A549 (cell line): Measurements from ENCODE around the gene DMRTC2.

Experiments
- ATOH8 ChIP-seq: fragments of 250-450 bp; sonication (Bioruptor Pico); IDR thresholded peaks from 2 replicates; pipeline ENCODE4 v1.5.0; 2020; ENCODE audit warnings: low read depth, mild to moderate bottlenecking, moderate library complexity
- CHD2 ChIP-seq: fragments of 150-350 bp; IDR thresholded peaks from 2 replicates; pipeline ENCODE4 v1.6.1; 2014; ENCODE audit warnings: low read length; ENCODE audit not compliant: partially characterized antibody
- CTCF ChIP-seq: fragments of >200 bp; sonication (Bioruptor Twin); formaldehyde crosslinking; IDR thresholded peaks from 3 replicates; pipeline ENCODE4 v1.5.1; 2016
- EP300 ChIP-seq, 2 experiments: fragments of >200 bp; sonication (Bioruptor Twin); formaldehyde crosslinking; IDR thresholded peaks; 2 replicates in 1 of 2; 3 replicates in 1 of 2; pipeline ENCODE4 v1.6.1; 2016 to 2017
- ESRRA ChIP-seq: fragments of 150-350 bp; IDR thresholded peaks from 2 replicates; pipeline ENCODE4 v1.6.1; 2014; ENCODE audit warnings: mild to moderate bottlenecking, low read length, borderline replicate concordance
- HES2 ChIP-seq: fragments of >200 bp; sonication (Bioruptor Twin); formaldehyde crosslinking; IDR thresholded peaks from 2 replicates; pipeline ENCODE4 v1.6.1; 2016
- HOXA7 ChIP-seq: fragments of 250-450 bp; sonication (Bioruptor Pico); IDR thresholded peaks from 2 replicates; pipeline ENCODE4 v1.5.0; 2020; ENCODE audit warnings: mild to moderate bottlenecking, moderate library complexity
- MAFK ChIP-seq: fragments of 450-650 bp; IDR thresholded peaks from 2 replicates; pipeline ENCODE4 v1.6.1; 2014; ENCODE audit not compliant: partially characterized antibody
- RAD21 ChIP-seq, 2 experiments: fragments of >200 bp in 1 of 2; sonication (Bioruptor Twin) in 1 of 2; formaldehyde crosslinking in 1 of 2; IDR thresholded peaks in 1 of 2; conservative IDR thresholded peaks in 1 of 2; 2 replicates in 1 of 2; 3 replicates in 1 of 2; pipeline ENCODE4 v1.6.1; 2012 to 2018; ENCODE audit warnings: inconsistent platforms in 1 of 2
- RCOR1 ChIP-seq: fragments of 150-350 bp; IDR thresholded peaks from 2 replicates; pipeline ENCODE4 v1.6.1; 2014; ENCODE audit warnings: antibody characterized with exemption, low read length, low read depth
- TF ChIP-seq, protein P1 (sequence below): fragments of 200-600 bp; sonication (generic); IDR thresholded peaks from 2 replicates; pipeline ENCODE4 v1.6.1; 2016; ENCODE audit warnings: antibody characterized with exemption, mild to moderate bottlenecking, moderate library complexity

- TF ChIP-seq CHD2 (no peak), RAD21 (conservative IDR thresholded peaks at IDR 0.05 in 1 of 2, IDR thresholded peaks at IDR 0.05 in 1 of 2) (no peak), EP300 (IDR thresholded peaks at IDR 0.05) (no peak), CTCF (no peak), HES2 (no peak), MAFK (no peak), ESRRA (no peak), ATOH8 (CRISPR knock-in tag) (no peak), RCOR1 (no peak), HOXA7 (CRISPR knock-in tag) (no peak)
- TF ChIP-seq, protein P1, sequence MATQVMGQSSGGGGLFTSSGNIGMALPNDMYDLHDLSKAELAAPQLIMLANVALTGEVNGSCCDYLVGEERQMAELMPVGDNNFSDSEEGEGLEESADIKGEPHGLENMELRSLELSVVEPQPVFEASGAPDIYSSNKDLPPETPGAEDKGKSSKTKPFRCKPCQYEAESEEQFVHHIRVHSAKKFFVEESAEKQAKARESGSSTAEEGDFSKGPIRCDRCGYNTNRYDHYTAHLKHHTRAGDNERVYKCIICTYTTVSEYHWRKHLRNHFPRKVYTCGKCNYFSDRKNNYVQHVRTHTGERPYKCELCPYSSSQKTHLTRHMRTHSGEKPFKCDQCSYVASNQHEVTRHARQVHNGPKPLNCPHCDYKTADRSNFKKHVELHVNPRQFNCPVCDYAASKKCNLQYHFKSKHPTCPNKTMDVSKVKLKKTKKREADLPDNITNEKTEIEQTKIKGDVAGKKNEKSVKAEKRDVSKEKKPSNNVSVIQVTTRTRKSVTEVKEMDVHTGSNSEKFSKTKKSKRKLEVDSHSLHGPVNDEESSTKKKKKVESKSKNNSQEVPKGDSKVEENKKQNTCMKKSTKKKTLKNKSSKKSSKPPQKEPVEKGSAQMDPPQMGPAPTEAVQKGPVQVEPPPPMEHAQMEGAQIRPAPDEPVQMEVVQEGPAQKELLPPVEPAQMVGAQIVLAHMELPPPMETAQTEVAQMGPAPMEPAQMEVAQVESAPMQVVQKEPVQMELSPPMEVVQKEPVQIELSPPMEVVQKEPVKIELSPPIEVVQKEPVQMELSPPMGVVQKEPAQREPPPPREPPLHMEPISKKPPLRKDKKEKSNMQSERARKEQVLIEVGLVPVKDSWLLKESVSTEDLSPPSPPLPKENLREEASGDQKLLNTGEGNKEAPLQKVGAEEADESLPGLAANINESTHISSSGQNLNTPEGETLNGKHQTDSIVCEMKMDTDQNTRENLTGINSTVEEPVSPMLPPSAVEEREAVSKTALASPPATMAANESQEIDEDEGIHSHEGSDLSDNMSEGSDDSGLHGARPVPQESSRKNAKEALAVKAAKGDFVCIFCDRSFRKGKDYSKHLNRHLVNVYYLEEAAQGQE, result no peak
These were observed 42.1 kb upstream of the DMRTC2 start for GRCh38 chr19:41802770-41803169.
